Muscle of arm (tissue), 12 donors: ENCODE measurements around the gene AASS. TPM values are rescaled to one million over a fixed set of nuclear protein-coding genes. Genes with fewer than 3 reads are reported as not detected.

Source experiments
- DNase-seq: peaks from one replicate; pipeline ENCODE4 v3.0.0-alpha.2; 2013
- polyA plus RNA-seq, 12 donors: library from polyadenylated mRNA; unstranded; fragments of 120-200 nt; gene quantifications; one replicate each; pipeline ENCODE4 v1.2.1, GENCODE V29; 2013; ENCODE audit not compliant: insufficient read length in 12 of 12

Gene AASS
- polyA plus RNA-seq, 12 donors, result 12.7 to 50.0 (median 21.9) TPM; not detected in 1

DNA sequence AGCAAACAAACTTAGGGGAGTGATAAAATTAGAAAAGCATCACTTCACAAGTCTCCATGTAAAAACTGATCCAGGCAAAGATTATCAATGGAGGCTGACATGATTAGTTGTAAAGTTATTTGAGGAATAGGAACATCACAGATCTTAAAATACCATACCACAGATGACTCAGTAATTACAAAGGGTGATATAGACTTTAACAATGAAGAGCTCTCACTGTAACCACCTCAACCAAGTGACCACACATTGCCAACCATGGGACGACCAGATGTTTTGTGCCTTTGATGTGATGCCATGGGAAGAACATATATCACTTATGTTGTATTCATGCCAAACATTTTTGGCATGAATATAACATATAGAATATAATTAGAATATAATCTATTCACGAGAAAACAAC lies 11.7 kb downstream of the AASS start:
- DNase-seq, result no peak

DNA sequence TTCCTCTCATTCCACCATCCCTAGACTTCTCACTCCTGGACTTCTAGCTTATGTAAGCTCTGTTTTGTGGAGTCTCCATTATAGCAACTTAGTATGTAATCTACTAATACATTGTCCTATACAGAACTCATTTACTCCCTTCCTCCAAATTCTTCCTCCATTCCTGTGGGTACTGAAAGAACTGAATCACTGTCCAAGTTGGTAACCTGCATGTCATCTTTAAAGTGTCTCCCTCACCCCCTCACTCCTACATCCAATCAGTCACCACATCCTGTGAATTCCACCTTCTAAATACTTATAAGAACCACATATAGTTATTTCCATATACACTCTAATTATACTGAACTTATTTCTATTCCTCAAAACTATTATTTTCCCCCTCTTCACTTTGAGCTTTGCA lies 20.3 kb downstream of the AASS start:
- DNase-seq, result no peak

DNA sequence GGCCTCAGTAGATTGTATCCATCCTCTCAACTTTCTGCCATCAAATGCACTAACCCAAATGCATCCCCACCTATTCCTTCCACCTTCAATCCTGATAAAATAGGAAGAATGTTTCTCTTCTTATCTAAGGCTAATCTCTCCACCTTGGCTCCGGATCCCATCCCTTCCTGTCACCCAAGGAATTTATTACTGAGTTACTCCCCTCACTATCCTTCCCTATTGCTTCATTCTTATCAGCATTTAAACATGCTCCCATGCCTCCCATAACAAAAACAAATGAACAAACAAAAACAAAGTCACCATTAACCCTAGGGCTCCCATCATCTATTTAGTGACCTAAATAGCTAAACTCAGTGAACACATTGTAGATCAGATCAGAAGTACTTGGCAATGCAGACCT lies 25.3 kb downstream of the AASS start:
- DNase-seq, result no peak

DNA sequence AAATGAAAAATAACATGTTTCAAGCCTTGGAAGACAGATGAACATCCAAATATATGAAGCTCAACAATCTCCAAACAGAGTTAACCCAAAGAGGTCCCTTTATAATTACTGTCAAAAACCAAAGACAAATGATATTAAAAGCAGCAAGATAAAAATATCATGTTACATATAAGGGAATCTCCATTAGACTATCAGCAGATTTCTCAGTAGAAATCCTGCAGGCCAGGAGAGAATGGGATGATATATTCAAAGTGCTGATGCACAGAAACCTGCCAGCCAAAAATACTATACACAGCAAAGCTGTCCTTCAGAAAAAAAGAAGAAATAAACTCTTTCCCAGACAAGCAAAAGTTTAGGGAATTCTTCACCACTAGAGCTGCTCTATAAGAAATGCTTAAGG lies 41.0 kb downstream of the AASS start:
- no peak for DNase-seq

DNA sequence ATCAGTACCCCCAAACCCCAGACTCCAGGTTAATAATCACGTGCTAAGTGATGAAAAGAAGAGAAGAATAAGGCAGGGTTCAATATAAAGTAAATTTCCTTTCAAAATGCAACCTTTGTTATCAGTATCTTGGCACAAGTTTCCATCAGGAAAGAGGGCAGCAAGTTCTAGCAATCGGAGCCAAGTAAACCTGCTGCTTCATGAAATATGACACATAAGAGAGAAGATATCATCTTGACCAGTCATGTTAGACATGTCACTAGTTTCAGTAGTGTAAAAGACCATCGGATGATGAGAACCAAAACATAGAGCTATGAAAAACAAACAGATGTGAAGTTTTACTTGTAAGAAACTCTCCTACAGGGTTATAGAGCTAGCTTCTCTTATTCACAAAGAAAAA lies 44.0 kb downstream of the AASS start:
- no peak for DNase-seq

DNA sequence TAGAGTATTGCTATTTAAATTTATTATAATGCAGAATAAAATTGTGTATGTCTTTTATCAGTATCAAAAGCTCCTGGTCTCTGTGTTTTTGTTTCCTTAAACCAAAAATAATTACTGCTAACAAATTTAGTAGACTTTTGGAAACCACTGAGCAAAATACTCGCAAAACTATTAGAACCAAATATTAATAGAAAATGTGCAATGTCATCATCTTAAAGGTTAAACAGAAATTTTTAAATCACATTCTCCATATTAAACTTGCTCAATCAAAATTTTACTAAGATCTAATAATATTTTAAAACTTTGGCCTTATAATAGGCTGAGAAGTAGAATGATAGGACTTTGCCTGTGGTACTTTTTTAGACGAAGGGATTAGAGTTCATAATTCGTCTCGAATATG lies 48.4 kb downstream of the AASS start:
- no peak for DNase-seq

DNA sequence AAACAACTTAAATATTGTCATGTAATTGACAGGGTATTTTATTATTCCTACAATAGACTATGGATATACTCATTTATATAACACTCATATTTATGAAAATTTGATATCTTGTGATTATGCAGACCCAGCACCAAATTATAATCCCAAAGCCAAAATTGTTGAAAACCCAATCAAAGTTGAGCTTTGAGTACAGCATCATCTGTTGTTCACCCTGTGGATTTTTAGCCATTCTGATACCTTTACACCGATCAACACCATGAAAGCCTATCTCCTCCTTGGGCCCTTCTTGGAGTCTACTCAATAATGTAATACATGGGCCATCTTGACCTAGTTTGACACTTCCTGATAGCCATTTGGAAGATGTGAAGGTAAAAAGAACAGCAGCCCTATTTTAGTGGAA lies 49.5 kb downstream of the AASS start:
- DNase-seq, result no peak

DNA sequence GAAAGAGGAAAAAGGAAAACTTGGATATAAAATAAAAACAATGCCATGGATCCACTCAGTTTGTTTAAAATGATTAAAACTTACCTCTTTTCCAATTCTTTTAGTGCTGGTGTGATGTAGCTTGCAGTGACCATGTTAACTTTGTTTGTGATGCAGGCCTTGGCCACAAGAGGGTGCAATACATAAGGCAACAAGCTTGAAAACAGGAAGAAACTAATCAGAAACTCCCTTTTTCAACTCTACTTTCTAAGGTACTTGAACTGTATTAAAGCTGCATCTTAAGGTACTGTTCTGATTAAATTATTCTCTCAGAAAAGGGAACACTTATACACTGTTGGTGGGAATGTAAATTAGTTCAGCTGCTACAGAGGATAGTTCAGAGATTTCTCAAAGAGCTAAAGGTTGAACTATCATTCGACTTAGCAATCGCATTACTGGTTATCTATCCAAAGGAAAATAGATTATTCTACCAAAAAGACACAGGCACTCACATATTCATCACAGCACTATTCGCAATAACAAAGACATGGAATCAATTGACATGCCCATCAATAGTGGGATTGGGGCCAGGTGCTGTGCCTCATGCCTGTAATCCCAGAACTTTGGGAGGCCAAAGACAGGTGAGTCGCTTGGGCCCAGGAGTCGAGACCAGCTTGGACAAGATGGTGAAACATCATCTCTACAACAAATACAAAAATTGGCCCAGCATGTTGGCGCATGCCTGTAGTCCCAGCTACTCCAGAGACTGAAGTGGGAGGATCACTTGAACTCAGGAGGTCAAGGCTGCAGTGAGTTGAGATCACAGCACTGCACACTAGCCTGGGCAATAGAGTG lies 50.9 kb downstream of the AASS start:
- DNase-seq, result peak; percentile 57

DNA sequence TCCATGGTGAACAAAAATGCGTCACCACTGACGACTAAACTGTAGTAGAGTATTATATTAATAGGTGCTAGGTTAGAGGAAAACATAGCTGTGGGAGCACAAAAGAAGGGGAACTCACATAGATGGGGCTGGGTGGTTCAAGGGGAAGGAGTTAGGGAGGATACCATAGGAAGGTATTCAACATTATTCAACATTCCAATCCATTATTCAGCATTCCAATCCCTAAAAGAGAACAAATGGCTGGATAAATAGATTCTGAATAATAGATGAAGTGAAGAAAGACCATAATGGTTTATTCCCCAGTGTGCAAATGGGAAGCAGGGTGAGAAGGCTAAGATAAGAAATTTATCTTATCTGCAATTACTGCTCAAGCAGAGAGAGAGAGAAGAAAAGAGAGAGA lies 61.4 kb downstream of the AASS start:
- no peak for DNase-seq

DNA sequence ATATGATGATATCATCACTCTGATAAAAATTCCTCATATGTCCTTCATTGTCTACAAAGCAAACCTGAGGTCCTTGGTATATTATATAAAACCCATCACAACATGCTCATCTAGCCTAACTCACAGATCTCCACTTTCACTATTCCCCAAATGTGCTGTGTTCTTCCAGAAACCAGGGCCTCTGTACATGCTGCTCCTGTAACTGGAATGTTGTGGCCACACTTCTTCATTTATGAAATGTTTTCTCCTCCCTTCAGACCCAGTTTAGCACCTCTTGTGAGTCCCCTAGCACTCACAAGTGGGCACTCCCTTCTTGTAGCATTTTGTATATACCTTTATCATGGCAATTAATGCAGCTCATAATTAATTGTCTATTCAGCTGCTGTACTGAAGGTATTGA lies 61.9 kb downstream of the AASS start:
- no peak for DNase-seq

DNA sequence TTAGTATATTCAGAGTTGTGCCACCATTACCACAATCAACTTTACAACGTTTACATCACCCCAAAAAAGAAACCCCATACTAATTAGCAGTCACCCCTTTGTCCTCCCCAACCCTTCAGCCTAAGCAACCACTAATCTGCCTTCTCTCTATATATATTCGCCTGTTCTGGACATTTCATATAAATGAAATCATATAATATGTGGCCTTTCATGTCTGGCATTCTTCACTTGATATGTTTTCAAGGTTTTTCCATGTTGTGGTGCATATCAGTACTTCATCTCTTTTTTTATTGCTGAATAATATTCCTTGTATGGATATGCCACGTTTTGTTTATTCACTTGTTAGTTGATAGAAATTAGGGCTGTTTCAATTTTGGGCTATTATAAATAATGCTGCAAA lies 70.4 kb downstream of the AASS start:
- no peak for DNase-seq

DNA sequence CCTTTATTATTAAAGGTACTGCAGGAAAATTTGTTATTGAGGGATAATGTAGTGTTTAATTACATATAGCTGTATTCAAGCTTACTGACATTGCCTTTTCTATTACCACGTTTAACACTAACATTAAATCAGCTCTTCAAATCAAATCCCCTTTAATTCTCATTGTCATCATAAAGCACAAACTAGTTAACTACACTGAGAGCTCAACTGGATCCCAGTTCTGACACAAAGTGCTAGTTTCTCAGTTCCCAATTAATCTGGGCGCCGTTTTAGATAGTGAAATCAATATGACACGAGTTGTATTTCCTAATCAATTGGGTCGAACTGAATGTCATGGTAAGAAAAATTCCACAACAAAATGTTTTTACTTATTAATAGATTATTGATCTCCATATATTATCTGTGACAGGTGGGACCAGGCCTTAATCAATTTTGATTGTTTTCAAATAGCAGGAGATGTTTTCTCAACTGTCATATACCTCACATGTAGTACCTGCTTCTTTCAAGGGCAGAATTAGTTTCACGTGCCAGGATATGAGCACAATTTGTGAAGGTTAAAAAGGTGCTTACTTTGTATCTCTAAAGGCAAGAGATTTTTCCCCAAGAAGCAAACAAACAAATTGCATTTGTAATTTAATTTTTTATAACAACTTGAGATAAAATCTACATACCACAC lies 71.0 kb downstream of the AASS start:
- no peak for DNase-seq

DNA sequence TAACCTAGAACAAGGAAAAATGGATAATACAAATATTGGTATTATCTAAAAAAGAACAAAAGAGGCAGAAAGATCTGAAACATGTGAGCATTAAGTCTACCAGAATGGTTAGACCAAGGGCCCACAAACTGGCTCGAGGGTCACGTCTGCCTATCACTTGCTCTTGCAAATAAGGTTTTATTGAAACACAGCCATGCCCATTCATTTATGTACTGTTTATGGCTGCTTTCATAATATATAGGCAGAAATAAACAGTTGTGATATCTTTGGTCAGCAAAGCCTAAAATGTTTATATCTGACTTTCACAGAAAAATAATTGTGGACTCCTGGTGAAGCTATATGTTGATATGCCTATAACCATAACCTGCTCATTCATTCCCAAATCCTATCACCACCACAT lies 71.8 kb downstream of the AASS start:
- DNase-seq, result no peak

DNA sequence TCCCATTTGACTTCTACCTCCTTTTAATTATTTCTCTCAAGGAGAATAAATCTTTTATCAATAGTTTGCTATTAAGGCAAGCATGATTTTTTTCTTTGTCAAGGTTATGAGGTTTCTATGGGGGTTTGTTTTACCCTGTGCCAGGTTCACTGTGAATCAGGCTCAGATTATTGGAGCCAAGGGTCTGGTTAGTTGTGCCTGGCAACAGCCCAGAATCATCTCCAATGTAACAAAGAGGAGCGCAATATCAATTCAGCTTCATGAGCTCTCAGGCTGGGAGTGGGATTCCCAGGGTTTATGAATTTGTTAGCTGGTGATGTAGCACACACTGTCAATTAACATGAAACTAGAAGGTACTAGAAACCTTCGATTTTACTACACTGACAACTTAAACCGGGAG lies 73.2 kb downstream of the AASS start:
- no peak for DNase-seq

DNA sequence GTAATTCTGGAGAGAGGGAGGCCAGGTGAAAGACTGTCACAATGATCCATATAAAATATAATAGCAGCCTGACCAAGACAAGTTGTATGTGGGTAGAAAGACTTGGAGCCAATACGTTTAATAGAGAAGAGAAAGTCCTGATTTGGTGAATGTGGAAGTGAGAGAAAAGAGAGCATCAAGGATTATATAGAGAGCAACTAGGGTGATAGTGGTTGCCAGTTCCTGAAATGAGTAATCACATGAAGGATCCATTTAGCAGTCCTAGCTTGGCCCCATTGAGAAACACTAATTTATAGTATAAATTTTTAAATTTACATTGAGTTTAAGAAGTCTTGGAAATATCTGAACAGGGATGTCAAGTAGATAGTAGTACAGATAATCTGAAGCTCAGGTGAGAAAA lies 74.0 kb downstream of the AASS start:
- no peak for DNase-seq

DNA sequence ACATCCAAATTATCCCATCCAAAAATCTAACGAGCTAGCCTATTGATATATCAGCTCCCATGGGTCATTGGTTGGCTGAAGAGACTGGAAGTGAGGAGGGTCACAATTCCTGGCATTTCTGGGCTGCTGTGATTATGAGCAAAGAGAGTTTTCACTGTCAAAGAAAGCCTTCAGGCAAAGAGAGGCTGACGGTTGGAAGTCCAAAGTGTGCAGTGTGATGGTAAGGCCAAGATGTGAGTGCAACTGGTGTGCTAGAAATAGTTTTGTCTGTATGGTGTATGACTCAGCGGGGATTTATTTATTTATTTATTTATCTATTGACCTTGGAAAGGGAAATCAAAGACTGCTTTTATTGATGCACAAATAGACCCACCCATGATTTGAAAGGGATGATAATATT lies 75.0 kb downstream of the AASS start:
- DNase-seq, result no peak

DNA sequence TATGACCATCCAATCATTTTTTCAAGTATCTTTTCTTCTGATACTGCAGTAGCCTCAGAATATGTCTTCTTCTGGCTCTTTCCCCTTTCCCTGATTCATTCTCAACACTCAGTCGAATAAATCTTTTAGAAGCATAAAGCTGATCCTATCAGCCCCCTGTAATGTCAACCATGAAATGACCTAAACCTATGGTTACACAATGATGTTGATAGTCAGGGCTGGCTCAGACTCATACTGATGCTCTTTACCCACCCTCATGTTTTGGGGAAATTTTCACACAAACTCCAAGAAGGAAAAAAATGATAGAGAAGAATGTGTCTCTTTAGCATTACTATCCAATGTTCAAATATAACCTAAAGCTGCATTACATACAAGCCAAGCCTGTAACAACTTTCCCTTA lies 76.0 kb downstream of the AASS start:
- DNase-seq, result no peak

DNA sequence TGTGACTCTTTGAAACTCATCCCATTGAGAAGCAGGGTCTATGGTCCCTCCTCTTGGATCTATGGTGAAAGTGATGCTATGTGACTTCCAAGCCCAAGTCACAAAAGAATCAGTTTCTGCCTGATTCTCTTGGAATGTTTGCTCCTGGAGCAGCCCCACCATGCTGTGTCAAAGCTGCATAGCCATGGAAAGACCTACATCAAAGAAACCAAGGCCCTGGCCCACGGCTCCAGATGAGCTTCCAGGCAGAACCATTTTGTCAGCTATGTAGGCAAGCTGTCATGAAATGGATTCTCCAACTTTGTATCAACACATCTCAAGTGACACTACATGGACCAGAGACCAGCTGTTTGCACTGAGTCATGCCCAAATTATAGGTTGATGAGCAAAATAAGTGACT lies 77.0 kb downstream of the AASS start:
- DNase-seq, result no peak

DNA sequence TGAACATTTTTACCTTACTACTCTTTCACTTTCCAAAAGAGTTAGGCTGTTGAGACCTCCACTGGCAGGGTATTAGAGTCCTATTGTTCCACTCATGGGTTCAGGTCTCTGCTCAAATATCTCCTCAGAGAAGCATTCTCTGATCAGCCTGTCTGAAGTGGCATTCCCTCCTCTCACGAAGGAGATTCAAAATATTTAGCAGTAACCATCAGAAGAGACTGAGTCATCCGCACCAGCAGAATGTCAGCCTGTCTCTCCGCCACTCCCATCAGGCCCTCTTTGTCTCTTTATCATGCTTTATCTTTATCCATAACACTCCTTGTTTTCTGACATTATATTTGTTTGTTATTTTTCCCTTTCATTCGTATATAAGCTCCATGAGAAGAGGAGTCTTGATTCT lies 79.1 kb downstream of the AASS start:
- no peak for DNase-seq

DNA sequence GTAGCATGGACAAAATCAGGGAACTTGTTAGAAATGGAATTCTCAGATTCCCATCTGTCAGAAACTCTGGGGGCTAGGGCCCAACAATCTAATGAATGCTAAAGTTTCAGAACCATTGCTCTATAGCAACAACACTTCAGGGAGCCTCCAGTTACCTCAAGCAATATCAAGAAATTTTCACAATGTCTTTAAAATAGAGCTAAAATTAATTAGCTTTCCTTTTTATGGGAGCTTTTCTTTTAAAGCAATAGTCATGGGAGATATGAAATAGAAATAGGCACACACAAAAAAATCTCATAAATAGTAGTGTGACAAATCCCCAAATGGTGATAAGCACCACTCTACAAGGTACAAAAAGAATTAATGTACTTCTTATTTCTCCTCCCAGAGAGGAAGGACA lies 80.9 kb downstream of the AASS start:
- DNase-seq, result no peak

DNA sequence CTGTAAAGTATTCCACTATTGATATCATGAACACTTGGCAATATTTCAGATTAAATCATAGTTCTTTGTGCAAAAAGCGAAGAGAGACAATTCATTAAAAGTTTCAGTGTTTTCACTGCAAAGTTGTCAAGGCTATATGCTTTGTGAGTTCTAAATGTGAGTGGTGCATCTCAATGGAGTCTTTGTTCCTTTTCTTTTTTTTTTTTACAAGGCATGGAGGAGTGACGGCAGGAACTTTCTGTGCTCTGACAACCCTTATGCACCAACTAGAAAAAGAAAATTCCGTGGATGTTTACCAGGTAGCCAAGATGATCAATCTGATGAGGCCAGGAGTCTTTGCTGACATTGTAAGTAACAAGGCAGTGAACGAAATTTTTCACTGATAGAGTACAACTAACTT lies 84.5 kb downstream of the AASS start:
- no peak for DNase-seq

DNA sequence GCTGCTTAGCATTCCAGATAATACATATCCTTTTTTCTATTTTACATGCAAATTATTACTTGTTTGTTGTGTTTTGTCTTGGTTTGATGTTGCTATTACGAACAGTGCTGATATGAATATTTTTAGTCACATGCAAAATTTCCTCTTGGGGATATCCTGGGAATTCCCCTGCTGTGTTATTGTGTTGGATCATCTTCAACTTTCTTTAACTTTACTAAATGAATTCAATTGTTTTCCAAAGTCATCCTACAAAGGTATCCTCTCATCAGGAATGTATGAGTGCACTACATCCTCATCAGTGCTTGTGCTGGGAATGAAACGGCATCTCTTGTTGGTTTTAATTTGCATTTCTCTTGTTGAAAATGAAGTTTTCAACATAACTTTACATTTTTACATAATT lies 87.1 kb downstream of the AASS start:
- no peak for DNase-seq

DNA sequence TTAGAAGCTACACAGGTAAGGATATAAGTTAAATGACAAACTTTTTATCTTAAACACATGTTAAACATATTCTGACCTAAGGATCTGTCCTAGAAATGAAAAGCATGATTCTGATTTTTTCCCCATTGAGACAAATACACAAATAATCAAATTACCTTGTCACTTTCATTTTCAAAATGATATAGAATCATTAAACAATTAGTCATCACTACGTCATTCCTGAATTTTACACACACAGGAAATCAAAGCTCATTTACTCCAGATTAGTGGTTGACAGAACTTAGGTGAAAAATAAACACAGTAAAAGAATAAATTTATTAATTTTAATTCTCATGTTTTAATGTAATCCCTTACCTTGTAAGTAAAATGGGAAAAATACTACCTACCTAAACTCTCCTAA lies 89.0 kb downstream of the AASS start:
- DNase-seq, result no peak

DNA sequence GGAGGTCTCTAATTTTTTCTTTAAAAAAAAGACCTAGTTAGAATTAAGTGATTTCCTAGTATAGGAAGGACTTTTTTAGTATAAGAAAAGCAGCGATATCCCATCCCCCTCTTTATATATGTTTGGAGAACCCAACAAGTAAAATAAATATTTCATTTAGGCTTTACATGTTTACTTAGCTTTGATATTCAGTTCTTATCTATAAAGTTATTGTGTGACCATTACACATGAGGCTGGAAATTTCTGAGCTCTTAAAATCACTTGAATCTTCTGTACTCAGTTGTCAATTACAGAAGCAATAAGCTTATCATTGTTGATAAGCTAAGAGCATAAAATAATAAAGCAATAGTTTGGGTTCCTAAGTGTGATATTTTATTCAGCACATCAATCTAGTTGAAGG lies 89.7 kb downstream of the AASS start:
- no peak for DNase-seq
